ENCODE measurements around the gene CD300H.
"Not testable (repeated sequence)": the region's sequence is repeated elsewhere in the genome, so short reads cannot be mapped to it uniquely, and the experiment has no call there.

CD300H gene

DNA sequence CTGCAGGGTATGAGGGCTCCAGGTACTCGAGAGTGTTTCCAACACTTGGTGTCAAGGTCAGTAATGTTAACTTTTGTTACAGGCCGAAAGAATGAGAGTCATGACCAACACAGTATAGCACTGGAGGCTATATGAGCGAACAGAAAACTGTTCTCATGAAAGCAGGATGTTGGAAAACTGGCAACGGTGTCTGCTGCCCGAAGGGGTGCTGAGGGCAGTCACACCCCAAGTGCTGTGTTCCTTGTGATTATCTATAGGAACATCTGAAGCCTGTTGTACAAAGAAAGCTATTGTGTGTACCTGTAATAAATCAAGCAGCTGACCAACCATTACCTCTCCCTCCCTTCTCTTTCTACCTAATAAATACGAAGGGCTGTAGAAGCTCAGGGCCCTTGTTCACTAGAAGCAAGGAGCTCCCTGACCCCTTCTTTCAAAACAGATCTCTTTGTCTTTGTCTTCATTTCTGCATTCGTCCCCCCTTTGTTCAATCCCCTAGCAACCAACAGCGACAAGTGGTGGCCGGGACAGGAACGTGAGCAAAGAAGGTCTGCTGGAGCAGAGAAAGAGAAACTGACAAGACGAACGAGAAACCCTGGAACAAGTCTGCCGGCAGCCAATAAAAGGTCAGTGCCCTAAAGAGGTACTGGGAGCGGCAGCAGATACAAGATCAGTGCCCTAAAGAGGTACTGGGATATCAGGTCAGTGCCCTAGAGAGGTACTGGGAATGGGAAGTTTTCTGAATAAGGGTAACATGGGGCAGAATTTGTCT lies 17.2 kb upstream of the CD300H start:
- no peak for FAIRE-seq

GRCh38 chr17:74582633-74583032 lies 15.3 kb upstream of the CD300H start:
- no peak for FAIRE-seq

DNA sequence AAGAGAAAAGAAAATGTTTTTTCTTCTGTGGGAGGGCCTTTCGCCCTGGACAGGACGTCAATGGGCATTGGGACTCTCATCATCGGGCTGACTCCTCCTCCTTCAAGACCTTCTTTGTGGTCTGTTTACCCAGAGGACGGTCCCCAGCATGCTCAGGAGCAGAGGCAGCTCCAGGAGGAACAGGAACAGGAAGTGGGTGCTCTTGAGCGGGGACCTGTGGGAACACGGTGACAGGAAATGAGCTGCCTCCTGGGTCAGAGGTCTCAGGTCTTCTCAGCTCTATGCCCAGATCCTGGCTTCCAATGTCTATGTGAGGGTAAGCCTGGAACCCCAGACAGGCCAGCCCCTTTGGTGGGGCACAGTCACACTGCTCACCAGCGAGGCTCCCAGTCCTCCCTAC lies 12.6 kb upstream of the CD300H start:
- FAIRE-seq = no peak

- FAIRE-seq = no peak
These were observed 11.7 kb upstream of the CD300H start for GRCh38 chr17:74578979-74579378.

DNA sequence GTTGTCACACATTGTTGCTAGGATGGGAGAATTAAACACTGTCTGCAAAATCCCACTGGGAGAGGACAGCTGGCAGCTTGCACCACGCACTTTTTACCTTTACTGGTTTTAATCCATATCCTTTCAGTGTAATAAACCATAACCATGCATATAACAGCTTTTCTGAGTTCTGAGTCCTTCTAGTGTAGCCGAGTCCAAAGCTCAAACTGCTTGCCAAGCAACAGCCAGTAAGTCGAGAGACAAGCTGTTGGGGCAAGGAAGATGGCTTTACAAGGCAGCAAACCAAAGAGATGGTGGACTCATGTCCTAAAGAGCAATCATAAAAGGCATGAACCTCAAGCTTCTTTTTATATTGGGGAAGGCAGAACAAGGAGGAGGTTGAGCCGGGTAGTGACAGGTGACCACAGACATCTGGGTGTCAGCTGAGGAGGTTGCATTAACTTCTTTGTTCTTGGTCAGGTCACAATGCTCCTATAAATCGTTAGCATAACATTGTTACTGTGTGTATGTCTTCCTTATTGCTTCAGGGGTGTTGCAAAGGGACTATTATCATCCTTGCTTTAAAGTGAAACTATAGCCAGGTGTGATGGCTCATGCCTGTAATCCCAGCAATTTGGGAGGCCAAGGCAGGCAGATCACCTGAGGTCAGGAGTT lies 7.3 kb upstream of the CD300H start:
- no peak for FAIRE-seq

- not testable (repeated sequence) for FAIRE-seq
These were observed 6.3 kb upstream of the CD300H start for GRCh38 chr17:74573635-74574034.

- FAIRE-seq = no peak
These were observed 5.9 kb upstream of the CD300H start for GRCh38 chr17:74573169-74573568.

DNA sequence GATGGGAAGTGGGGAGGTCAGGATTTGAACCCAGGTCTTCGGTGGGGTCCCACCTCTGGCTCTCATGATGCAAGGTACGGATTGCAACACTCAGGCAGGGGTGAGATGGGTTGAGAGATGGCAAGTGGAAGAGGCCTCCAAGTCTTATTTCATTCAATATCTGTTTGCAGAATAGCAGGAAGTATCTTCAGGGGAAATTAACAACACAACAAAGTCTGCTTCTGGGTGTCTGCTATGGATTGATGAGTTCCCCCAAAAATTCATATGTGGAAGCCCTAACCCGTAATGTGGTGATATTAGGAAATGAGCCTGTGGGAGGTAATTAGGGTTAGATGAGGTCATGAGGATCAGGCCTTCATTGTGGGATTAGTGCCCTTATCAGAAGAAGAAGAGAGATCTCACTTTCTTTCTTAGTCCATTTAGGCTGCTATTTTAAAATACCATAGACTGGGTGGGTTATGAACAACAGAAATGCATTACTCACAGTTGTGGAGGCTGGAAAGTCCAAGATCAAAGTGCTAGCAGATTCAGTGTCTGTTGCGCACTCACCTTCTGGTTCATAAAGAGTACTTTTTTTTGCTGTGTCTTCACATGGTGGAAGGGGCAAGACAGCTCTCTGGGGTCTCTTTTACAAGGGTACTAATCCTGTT lies 4.4 kb upstream of the CD300H start:
- FAIRE-seq = no peak

GRCh38 chr17:74569020-74570003 lies 2.0 kb upstream of the CD300H start:
- FAIRE-seq = no peak

DNA sequence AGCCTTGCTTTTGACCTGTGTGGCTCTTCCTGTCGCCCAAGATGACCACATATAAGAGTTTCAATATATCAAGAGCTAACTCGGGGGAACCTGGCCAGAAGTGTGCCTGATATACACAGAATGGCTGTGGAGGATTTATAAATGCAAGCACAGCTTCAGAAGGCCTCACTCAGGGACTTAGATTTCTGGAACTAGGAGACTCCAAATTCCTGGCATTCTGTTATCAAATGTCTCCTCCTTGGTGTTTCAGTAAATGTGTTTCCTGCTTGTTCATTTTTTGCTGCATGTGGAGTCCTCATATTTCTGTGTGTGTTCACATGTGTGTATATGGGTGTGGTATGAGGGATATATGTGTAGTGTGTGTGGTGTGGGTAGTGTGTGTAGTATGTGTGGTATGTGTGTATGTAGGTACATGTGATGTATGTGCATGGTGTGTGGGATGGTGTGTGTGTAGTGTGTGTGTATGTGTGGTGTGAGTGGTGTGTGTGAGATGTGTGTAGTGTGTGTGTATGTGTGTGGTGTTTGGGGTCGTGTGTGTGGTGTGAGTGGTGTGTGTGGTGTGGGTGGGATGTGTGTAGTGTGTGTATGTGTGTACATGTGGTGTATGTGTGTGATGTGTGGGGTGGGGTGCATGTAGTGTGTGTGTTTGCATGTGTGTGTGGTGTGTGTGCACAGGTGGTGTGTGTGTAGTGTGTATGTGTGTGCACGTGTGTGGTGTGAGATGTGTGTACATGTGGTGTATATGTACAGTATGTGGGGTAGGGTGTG lies 981 bp upstream of the CD300H start:
- no peak for FAIRE-seq

DNA sequence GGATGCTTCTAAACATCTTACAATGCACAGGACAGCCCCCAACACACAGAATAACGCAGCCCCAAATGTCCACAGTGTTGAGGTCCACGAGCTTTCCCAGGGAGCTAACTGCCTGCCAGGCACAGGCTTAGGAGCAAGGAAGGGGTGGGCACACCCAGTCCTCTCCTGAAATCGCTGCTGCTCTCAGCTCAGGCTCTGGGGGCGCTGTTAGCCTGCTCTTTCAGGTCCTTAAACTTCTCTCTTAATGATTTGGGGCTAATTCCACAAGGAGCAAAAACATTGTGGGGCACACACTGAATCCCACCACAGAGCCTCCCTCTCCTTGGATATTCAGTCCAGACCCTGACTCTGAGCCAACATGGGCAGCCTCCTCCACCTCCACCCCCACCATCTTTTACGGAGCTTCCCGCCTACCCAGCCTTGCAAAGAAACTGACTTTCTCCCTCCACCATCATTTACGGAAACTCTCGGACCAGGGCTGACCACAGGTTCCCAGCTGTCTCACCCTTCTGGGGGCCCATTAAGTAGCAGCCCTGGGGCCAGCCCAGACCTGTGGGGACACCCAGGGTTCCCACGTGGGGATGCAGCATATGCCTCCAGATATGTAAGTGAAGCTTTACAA lies 1.1 kb downstream of the CD300H start:
- FAIRE-seq = no peak

DNA sequence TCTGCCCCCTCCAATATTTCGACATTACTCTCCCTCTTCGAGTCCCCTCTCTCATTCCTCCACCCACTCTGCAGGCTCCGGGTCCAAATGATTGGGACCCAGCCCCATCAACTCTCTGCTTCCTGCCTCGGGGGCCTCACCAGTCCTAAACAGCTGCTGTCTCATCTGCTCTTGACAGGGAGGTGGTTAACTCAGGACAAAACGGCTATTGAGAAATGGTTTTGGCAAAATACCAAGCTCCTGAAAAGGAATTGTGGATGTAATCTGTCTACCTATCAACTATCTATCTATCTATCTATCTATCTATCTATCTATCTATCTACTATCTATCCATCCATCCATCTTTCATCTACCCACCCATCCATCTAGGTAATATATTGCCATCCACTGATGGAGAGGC lies 2.2 kb downstream of the CD300H start:
- no peak for FAIRE-seq

GRCh38 chr17:74563358-74563757 lies 4.0 kb downstream of the CD300H start:
- no peak for FAIRE-seq

GRCh38 chr17:74561586-74561985 lies 5.7 kb downstream of the CD300H start:
- no peak for FAIRE-seq

DNA sequence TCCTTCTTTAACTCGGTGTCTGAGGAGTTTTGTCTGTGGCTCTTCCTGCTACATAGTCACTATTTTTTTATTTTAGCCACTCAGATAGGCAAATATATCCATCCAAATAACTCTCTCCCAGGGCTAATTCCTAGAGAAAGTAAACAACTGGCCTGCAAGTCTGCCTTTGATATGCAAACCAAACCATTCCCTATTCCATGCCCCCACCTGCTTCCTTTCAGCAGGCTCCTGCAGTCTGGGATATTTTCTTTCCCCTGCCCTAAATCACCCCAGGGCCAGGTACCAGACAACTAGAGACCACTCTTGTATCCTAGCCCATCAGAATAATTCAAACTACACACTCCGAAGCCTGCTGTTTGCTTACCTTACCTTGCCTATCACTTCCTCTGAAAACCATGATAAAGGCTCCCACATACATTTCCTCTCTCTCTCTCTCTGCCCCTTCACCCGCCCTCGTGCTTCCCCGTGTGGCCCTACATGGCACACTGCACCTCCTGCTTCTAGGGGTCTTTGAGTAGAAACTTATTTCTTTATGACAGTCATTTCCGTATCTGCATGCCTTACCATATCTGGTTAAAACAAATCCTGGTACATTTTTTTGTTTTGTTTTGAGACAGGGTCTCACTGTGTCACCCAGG lies 8.3 kb downstream of the CD300H start:
- no peak for FAIRE-seq

DNA sequence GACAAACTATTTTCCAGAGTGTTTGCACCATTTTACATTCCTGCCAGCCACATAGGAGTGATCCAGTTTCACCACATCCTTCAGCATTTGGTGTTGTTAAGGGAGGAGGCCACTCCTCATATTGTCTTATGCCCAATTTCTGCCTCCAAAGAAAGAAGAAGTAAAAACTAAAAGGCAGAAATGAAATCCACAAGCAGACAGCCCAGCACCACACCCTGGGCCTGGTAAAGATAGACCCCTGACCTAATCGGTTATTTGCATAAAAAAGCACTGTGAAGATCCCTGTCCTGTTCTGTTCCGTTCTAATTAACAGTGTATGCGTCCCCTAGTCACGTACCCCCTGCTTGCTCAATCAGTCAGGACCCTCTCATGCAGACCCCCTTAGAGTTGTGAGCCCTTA lies 8.9 kb downstream of the CD300H start:
- not testable (repeated sequence) for FAIRE-seq

- no peak for FAIRE-seq
These were observed 11.8 kb downstream of the CD300H start for GRCh38 chr17:74555427-74555940.

GRCh38 chr17:74554909-74555308 lies 12.4 kb downstream of the CD300H start:
- FAIRE-seq = no peak

DNA sequence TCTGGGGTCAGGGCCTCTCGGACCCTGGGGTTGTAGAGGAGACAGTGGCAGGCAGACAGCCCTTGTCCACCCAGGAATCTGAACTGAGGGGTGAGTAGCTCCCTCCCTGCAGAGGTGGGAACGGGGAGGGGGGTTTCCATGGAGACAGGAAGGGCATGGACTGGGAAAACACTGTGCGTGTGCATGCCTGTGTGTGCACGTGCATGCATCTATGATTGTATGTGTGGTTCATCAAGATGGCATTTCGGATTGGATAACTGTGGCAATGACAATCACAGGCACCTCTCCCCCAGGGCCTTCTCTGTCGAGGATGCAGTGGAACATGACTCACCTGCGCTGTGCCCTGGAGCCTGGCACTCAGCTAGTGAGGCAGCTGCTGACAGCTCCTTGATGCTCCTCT lies 15.3 kb downstream of the CD300H start:
- FAIRE-seq = no peak

DNA sequence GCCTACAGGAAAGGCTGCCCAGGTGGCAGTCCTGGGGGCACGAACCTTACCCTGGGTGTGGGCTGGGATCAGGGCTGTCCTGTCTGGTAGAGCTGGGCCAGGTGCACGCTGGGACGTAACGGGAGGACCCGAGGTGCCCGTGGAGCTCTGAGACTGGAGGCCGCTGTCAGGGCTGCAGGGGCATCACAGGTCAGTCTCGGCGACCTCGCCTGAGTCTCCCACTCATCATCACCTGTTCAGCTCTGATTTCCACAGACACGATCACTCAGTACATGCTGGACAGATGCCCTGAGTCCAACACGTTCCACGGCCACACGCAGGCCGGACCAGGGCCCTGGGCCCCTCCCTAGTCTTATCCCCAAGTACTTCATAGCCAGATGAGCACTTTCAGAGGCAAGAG lies 16.7 kb downstream of the CD300H start:
- FAIRE-seq = no peak

GRCh38 chr17:74549343-74549742 lies 18.0 kb downstream of the CD300H start:
- FAIRE-seq = no peak
